ENCODE measurements around the gene ITGB5. TPM values are rescaled to one million over a fixed set of nuclear protein-coding genes. Genes with fewer than 3 reads are reported as not detected.

Gene ITGB5
- total and polyA plus RNA-seq, 2 experiments from 2014 or later = 33.9 to 383 TPM

GRCh38 chr3:124821356-124821755 is 65.8 kb downstream of the ITGB5 start:
- peaks cover 19% of the 10 kb centered on the region for H3K36me3 ChIP-seq (ENCODE audit: low read depth)
- in situ Hi-C loops (cut with MboI) = no loop called here

DNA sequence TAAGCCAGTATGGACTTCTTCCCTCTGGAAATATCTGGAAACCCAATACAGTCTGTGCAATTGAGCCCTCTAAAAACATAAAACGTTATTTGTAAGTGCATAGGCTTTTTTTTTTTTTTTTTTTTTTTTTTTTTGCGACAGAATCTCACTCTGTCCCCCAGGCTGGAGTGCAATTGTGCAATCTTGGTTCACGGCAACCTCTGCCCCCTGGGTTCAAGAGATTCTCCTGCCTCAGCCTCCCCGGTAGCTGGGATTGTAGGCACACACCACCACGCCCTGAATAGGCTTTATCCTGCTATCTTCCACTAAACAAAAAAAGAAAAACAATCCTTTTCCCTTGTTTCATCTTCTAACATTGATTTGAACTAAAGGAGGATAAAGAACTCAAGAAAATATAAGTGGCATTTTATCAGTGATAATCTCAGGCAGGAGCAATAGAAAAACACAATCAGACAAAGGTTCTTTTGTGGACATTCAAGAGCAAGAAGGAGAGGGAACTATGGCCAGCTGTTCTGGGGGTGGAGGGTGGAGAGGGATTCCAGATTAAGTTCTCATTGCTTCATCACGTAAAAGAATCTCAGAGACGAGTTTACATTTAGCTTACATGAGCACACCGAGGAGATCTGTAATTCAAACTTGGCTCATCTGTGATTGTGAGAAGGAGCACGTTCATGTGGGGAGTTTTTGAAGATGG is 68.6 kb downstream of the ITGB5 start:
- Histone ChIP-seq H3K9me2 (ENCODE audit: insufficient read depth) (no peaks in the 10 kb centered on the region), H3K4me3 (no peak overlapping the region), H3K4me2 (ENCODE audit: unreplicated experiment) (peak overlapping the region; percentile 25), H3K9ac (peak overlapping the region; percentile 26; the same call in 1 of the 2 replicates), H3K4me1 (ENCODE audit: insufficient read depth) (peaks cover 18% of the 10 kb centered on the region), H3K27me3 (replicated peaks; ENCODE audit: insufficient read depth) (no peaks in the 10 kb centered on the region), H2AFZ (no peak overlapping the region), H4K20me1 (ENCODE audit: insufficient read depth) (no peaks in the 10 kb centered on the region), H3K79me2 (ENCODE audit: insufficient read depth) (peaks cover 28% of the 10 kb centered on the region), H3K9me3 (ENCODE audit: low read depth) (no peaks in the 10 kb centered on the region), H3K36me3 (ENCODE audit: low read depth) (peaks cover 9% of the 10 kb centered on the region; the same call in 1 of the 2 replicates), H3K27ac (peak overlapping the region; percentile 65), H3F3A (ENCODE audit: insufficient read depth) (peaks cover 24% of the 10 kb centered on the region)
- in situ Hi-C loops (cut with MboI) = no loop called here
- peak; percentile 71 for DNase-seq
- WGBS, 2 experiments (ENCODE audit: low coverage in 1 of 2, low lambda C conversion rate in 2 of 2, missing lambda C conversion rate in 2 of 2) = 48 to 53% methylated on average over 8 to 9 of the region's 9 CpGs
- TF ChIP-seq EZH2phosphoT487 (IDR thresholded peaks at IDR 0.05; ENCODE audit: insufficient read depth, low read depth) = no peak
- no peak for TF ChIP-seq EZH2 (IDR thresholded peaks at IDR 0.05; ENCODE audit: insufficient read depth, poor library complexity, severe bottlenecking)

More at GRCh38 chr3:124821356-124821755, 65.8 kb downstream of the ITGB5 start:
- no peak overlapping the region for H2AFZ ChIP-seq
- no peak overlapping the region for H3K27ac ChIP-seq
- no peak for DNase-seq
- 93 to 100% methylated on average over 6 of the region's 6 CpGs for WGBS, 2 experiments (ENCODE audit: low coverage in 1 of 2, low lambda C conversion rate in 2 of 2, missing lambda C conversion rate in 2 of 2)
- H3K4me1 ChIP-seq (ENCODE audit: insufficient read depth) = peaks cover 31% of the 10 kb centered on the region
- H3K27me3 ChIP-seq (replicated peaks; ENCODE audit: insufficient read depth) = no peaks in the 10 kb centered on the region
- H3F3A ChIP-seq (ENCODE audit: insufficient read depth) = peaks cover 47% of the 10 kb centered on the region
- no peaks in the 10 kb centered on the region for H3K9me2 ChIP-seq (ENCODE audit: insufficient read depth)
- H3K4me3 ChIP-seq = no peak overlapping the region
- no peaks in the 10 kb centered on the region for H3K9me3 ChIP-seq (ENCODE audit: low read depth)
- H3K79me2 ChIP-seq (ENCODE audit: insufficient read depth) = peaks cover 39% of the 10 kb centered on the region
- H3K4me2 ChIP-seq (ENCODE audit: unreplicated experiment) = no peak overlapping the region
- no peak overlapping the region for H3K9ac ChIP-seq
- TF ChIP-seq EZH2 (IDR thresholded peaks at IDR 0.05; ENCODE audit: insufficient read depth, poor library complexity, severe bottlenecking) (no peak), EZH2phosphoT487 (IDR thresholded peaks at IDR 0.05; ENCODE audit: insufficient read depth, low read depth) (no peak)
- no peaks in the 10 kb centered on the region for H4K20me1 ChIP-seq (ENCODE audit: insufficient read depth)

- DNase-seq = no peak
- WGBS, 2 experiments (ENCODE audit: low coverage in 1 of 2, low lambda C conversion rate in 2 of 2, missing lambda C conversion rate in 2 of 2) = 97 to 99% methylated on average over 6 of the region's 6 CpGs
- Histone ChIP-seq H3K9me3 (ENCODE audit: low read depth) (no peaks in the 10 kb centered on the region), H3K27ac (no peak overlapping the region), H3K79me2 (ENCODE audit: insufficient read depth) (peaks cover 19% of the 10 kb centered on the region), H3K4me3 (no peak overlapping the region), H2AFZ (no peak overlapping the region), H3K36me3 (ENCODE audit: low read depth) (peaks cover 12% of the 10 kb centered on the region; the same call in 1 of the 2 replicates), H4K20me1 (ENCODE audit: insufficient read depth) (no peaks in the 10 kb centered on the region), H3F3A (ENCODE audit: insufficient read depth) (peaks cover 37% of the 10 kb centered on the region), H3K27me3 (replicated peaks; ENCODE audit: insufficient read depth) (no peaks in the 10 kb centered on the region), H3K4me1 (ENCODE audit: insufficient read depth) (peaks cover 32% of the 10 kb centered on the region), H3K9me2 (ENCODE audit: insufficient read depth) (no peaks in the 10 kb centered on the region), H3K4me2 (ENCODE audit: unreplicated experiment) (no peak overlapping the region), H3K9ac (no peak overlapping the region)
- TF ChIP-seq EZH2 (IDR thresholded peaks at IDR 0.05; ENCODE audit: insufficient read depth, poor library complexity, severe bottlenecking) (no peak), EZH2phosphoT487 (IDR thresholded peaks at IDR 0.05; ENCODE audit: insufficient read depth, low read depth) (no peak)
- in situ Hi-C loops (cut with MboI) = no loop called here
Observed at GRCh38 chr3:124817079-124817478, 70.1 kb downstream of the ITGB5 start.

DNA sequence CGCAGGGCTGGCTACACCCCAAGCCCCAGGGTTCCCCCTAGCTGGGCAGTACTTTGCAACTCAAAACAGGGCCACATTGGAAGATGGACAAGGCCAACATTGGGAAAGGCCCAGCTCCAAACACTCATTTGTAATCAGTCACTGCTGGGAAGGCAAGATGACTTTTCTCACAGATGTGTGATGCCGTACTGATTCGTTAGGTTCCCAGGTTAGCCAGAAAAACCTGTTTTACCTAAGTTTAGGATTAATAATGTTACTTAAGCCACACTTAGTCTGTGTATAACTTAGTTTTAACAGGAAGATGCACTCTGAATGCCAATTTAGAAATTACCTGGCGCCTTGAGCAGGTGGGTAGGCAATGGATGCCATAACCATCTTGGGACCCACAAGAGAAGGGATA is 71.0 kb downstream of the ITGB5 start:
- Histone ChIP-seq H3K4me2 (ENCODE audit: unreplicated experiment) (no peak overlapping the region), H3K4me3 (no peak overlapping the region), H3F3A (ENCODE audit: insufficient read depth) (peaks cover 45% of the 10 kb centered on the region), H3K9ac (no peak overlapping the region), H3K9me2 (ENCODE audit: insufficient read depth) (no peaks in the 10 kb centered on the region), H3K9me3 (ENCODE audit: low read depth) (no peaks in the 10 kb centered on the region), H2AFZ (no peak overlapping the region), H3K27me3 (replicated peaks; ENCODE audit: insufficient read depth) (no peaks in the 10 kb centered on the region), H3K79me2 (ENCODE audit: insufficient read depth) (peaks cover 14% of the 10 kb centered on the region), H4K20me1 (ENCODE audit: insufficient read depth) (no peaks in the 10 kb centered on the region), H3K4me1 (ENCODE audit: insufficient read depth) (peaks cover 40% of the 10 kb centered on the region), H3K36me3 (ENCODE audit: low read depth) (peaks cover 12% of the 10 kb centered on the region; the same call in 1 of the 2 replicates), H3K27ac (no peak overlapping the region)
- in situ Hi-C loops (cut with MboI) = no loop called here
- 95 to 100% methylated on average over 4 of the region's 4 CpGs for WGBS, 2 experiments (ENCODE audit: low coverage in 1 of 2, low lambda C conversion rate in 2 of 2, missing lambda C conversion rate in 2 of 2)
- no peak for TF ChIP-seq EZH2phosphoT487 (IDR thresholded peaks at IDR 0.05; ENCODE audit: insufficient read depth, low read depth)
- TF ChIP-seq EZH2 (IDR thresholded peaks at IDR 0.05; ENCODE audit: insufficient read depth, poor library complexity, severe bottlenecking) = no peak
- DNase-seq = no peak
